PC-3 (cell line): ENCODE measurements around the gene IQGAP1. TPM values are rescaled to one million over a fixed set of nuclear protein-coding genes. Genes with fewer than 3 reads are reported as not detected.

Experiments
- ATAC-seq: fragments of 200-7000 bp; cut with Tn5 transposase; 2 replicates; pipeline ENCODE4 v1.9.1; 2020; ENCODE audit warnings: mild to moderate bottlenecking, moderate library complexity
- Bru-seq: library from RNA; stranded (reverse); fragments of 400-500 nt; gene quantifications from one replicate; lab custom pipeline; 2021; lab: Mats Ljungman, UMichigan
- BruChase-seq, 2 experiments: library from RNA; stranded (reverse); fragments of 400-500 nt; gene quantifications; one replicate each; lab custom pipeline; 2021; lab: Mats Ljungman, UMichigan
- BruUV-seq: library from RNA; stranded (reverse); fragments of 400-500 nt; replicated peaks from 2 replicates; lab custom pipeline; 2021; lab: Mats Ljungman, UMichigan
- CTCF ChIA-PET: fragments of 300-600 bp; sonication (Branson Sonifier 250); formaldehyde crosslinking; loops from one replicate; lab custom pipeline; 2022; ENCODE audit warnings: antibody characterized with exemption; lab: Charles Lee
- POLR2A ChIA-PET: fragments of 300-600 bp; sonication (Branson Sonifier 250); formaldehyde crosslinking; loops from one replicate; lab custom pipeline; 2022; ENCODE audit warnings: antibody characterized with exemption; ENCODE audit not compliant: unreplicated experiment; lab: Charles Lee
- DNase-seq: peaks from one replicate; pipeline ENCODE4 v3.0.0-alpha.2; 2015
- H2AFZ ChIP-seq: fragments of 300-600 bp; sonication (generic); 2 replicates; pipeline ENCODE4 v1.6.0; 2016; ENCODE audit warnings: antibody characterized with exemption, low read length
- H3F3A ChIP-seq: fragments of 300-600 bp; sonication (generic); one replicate; pipeline ENCODE4 v1.6.0; 2017; ENCODE audit warnings: antibody characterized with exemption, low read length, control low read depth, mild to moderate bottlenecking; ENCODE audit not compliant: unreplicated experiment
- H3K27ac ChIP-seq: fragments of 300-600 bp; sonication (generic); 2 replicates; pipeline ENCODE4 v1.5.1; 2016; ENCODE audit warnings: mild to moderate bottlenecking, low read length
- H3K27me3 ChIP-seq: fragments of 300-600 bp; sonication (generic); 2 replicates; pipeline ENCODE4 v1.6.1; 2016; ENCODE audit warnings: low read length, mixed read lengths
- H3K36me3 ChIP-seq: fragments of 300-600 bp; sonication (generic); 2 replicates; pipeline ENCODE4 v1.6.1; 2016; ENCODE audit warnings: low read depth, mixed run types, low read length, mixed read lengths
- H3K4me1 ChIP-seq: fragments of 300-600 bp; sonication (generic); 2 replicates; pipeline ENCODE4 v1.5.1; 2016; ENCODE audit warnings: low read length; ENCODE audit not compliant: insufficient read depth
- H3K4me2 ChIP-seq: fragments of 300-600 bp; sonication (generic); 2 replicates; pipeline ENCODE4 v1.6.0; 2016; ENCODE audit warnings: low read length
- H3K4me3 ChIP-seq: fragments of 300-600 bp; sonication (generic); 2 replicates; pipeline ENCODE4 v1.5.1; 2016; ENCODE audit warnings: mild to moderate bottlenecking, low read length, mixed read lengths
- H3K79me2 ChIP-seq: fragments of 300-600 bp; sonication (generic); 2 replicates; pipeline ENCODE4 v1.6.1; 2017; ENCODE audit warnings: low read length, mixed read lengths
- H3K9ac ChIP-seq: fragments of 300-600 bp; sonication (generic); 2 replicates; pipeline ENCODE4 v1.6.0; 2016; ENCODE audit warnings: mild to moderate bottlenecking, low read length
- H3K9me2 ChIP-seq: fragments of 300-600 bp; sonication (generic); replicated peaks from 2 replicates; pipeline ENCODE4 v1.6.1; 2016; ENCODE audit warnings: mixed run types, low read length, mixed read lengths
- H3K9me3 ChIP-seq: fragments of 300-600 bp; sonication (generic); 2 replicates; pipeline ENCODE4 v1.6.1; 2016; ENCODE audit warnings: low read length, mixed read lengths
- H4K20me1 ChIP-seq: fragments of 300-600 bp; sonication (generic); 2 replicates; pipeline ENCODE4 v1.6.1; 2016; ENCODE audit warnings: low read length, mixed read lengths
- CTCF ChIP-seq: fragments of 300-600 bp; sonication (generic); conservative IDR thresholded peaks from 2 replicates; pipeline ENCODE4 v1.5.1; 2017; ENCODE audit warnings: antibody characterized with exemption, low read depth, mild to moderate bottlenecking, low read length
- EZH2 ChIP-seq: fragments of 300-600 bp; sonication (generic); IDR thresholded peaks from one replicate; pipeline ENCODE4 v1.6.1; 2017; ENCODE audit warnings: antibody characterized with exemption, mild to moderate bottlenecking, low read length; ENCODE audit not compliant: unreplicated experiment
- EZH2phosphoT487 ChIP-seq: fragments of 300-600 bp; sonication (generic); IDR thresholded peaks from 2 replicates; pipeline ENCODE4 v1.6.1; 2018; ENCODE audit warnings: mild to moderate bottlenecking, antibody characterized with exemption, low read length, borderline replicate concordance
- intact Hi-C: fragments of 100-400 bp; cut with micrococcal nuclease; formaldehyde crosslinking; loops from 2 replicates; pipeline ENCODE4 v1.9.0; 2023
- long read RNA-seq: library from polyadenylated mRNA; unstranded; transcript quantifications from one replicate; pipeline ENCODE4 v2.0.0, GENCODE V29; 2021; ENCODE audit not compliant: unreplicated experiment
- total RNA-seq: library from RNA; depleted of rRNA; stranded (reverse); fragments of >200 nt; gene quantifications from 2 replicates; pipeline ENCODE4 v1.2.3, GENCODE V29; 2014; rRNA removed

The IQGAP1 gene, protein sequence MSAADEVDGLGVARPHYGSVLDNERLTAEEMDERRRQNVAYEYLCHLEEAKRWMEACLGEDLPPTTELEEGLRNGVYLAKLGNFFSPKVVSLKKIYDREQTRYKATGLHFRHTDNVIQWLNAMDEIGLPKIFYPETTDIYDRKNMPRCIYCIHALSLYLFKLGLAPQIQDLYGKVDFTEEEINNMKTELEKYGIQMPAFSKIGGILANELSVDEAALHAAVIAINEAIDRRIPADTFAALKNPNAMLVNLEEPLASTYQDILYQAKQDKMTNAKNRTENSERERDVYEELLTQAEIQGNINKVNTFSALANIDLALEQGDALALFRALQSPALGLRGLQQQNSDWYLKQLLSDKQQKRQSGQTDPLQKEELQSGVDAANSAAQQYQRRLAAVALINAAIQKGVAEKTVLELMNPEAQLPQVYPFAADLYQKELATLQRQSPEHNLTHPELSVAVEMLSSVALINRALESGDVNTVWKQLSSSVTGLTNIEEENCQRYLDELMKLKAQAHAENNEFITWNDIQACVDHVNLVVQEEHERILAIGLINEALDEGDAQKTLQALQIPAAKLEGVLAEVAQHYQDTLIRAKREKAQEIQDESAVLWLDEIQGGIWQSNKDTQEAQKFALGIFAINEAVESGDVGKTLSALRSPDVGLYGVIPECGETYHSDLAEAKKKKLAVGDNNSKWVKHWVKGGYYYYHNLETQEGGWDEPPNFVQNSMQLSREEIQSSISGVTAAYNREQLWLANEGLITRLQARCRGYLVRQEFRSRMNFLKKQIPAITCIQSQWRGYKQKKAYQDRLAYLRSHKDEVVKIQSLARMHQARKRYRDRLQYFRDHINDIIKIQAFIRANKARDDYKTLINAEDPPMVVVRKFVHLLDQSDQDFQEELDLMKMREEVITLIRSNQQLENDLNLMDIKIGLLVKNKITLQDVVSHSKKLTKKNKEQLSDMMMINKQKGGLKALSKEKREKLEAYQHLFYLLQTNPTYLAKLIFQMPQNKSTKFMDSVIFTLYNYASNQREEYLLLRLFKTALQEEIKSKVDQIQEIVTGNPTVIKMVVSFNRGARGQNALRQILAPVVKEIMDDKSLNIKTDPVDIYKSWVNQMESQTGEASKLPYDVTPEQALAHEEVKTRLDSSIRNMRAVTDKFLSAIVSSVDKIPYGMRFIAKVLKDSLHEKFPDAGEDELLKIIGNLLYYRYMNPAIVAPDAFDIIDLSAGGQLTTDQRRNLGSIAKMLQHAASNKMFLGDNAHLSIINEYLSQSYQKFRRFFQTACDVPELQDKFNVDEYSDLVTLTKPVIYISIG (N-terminal part only)
- total RNA-seq (139 and 148 TPM in 2 replicates), Bru-seq, nascent RNA (percentile 88 among the genes with signal in this experiment), BruChase-seq, experiment 1, labeled RNA remaining after a 6-hour chase (percentile 89 among the genes with signal in this experiment), BruChase-seq, experiment 2, labeled RNA remaining after a 2-hour chase (percentile 86 among the genes with signal in this experiment)
- long read RNA-seq, full-length matches to known transcripts, result 64 of 176 reads
- long read RNA-seq, partial matches to known transcripts, result 92 of 176 reads
- long read RNA-seq, other reads (novel, unspliced or antisense), result 20 of 176 reads

DNA sequence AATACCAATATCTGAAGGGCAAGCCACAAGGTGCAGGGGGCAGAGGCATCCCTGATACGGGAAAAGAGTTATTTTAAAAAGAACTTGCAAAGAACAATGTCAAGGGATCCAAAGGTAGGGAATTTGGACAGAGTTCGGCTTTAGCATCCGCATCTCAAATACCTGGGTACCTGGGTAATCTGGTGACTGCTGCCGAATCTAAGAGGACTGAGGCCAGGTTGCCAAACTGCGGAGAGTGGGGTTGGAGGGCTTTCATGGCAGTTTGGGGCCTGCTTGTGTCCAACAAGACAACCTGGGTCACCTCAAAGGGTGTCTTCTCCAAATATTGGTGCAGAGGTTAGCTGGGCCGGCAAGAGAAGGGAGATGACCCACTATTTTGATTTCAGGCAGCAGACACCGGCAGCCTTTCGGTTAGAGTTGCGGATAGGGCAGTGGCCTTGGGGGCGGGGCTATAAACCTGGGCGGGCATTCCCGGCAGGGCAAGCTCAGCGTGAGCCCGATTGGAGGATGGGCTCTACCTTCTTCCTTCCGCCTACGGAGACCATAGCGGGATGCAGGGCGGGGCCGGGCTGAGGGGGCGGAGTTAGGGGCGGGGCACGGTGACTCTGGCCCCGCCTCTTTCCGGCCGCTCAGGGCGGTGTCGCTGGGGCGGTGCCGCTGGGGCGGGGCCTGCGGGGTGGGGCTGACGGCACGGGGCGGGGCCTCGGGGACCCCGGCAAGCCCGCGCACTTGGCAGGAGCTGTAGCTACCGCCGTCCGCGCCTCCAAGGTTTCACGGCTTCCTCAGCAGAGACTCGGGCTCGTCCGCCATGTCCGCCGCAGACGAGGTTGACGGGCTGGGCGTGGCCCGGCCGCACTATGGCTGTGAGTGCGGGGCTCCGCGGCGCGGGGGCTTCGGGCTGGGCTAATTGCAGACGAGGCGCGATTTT is at the start of gene IQGAP1:
Gene IQGAP1 (plus strand): TSS at position 709 of the 928 bp plus-strand sequence. CDS start 100 bp downstream, at position 809.
- Histone ChIP-seq H3K27me3 (no peaks in the 10 kb centered on the region), H3K4me3 (peak within 1 kb of the TSS; percentile 97), H3K4me1 (peaks cover 8% of the 10 kb centered on the region), H4K20me1 (peaks cover 12% of the 10 kb centered on the region; the same call in 1 of the 2 replicates), H3K4me2 (peak within 1 kb of the TSS; percentile 94), H3K9me2 (no peaks in the 10 kb centered on the region), H3K36me3 (peaks cover 19% of the 10 kb centered on the region), H3K9ac (peak within 1 kb of the TSS; percentile 91), H3F3A (no peaks in the 10 kb centered on the region), H2AFZ (peak within 1 kb of the TSS; percentile 98), H3K79me2 (peaks cover 44% of the 10 kb centered on the region), H3K27ac (peak within 1 kb of the TSS; percentile 37), H3K9me3 (no peaks in the 10 kb centered on the region)
- intact Hi-C loops, result loop anchor here (1.0 to 5.0 kb wide), 3 partner anchors 15 to 35 kb away; partner anchors contain the start of gene ZNF774
- TSS peak; percentile 97 for BruUV-seq
- peak; percentile 97 for DNase-seq
- peak; percentile 97 for ATAC-seq
- POLR2A ChIA-PET, result interaction anchor here (0.5 to 1.1 kb wide), 14 partner anchors 10 to 1268 kb away, joined by 3 to 20 read pairs (median 5); partner anchors contain the start of gene BLM
- no peak for TF ChIP-seq EZH2
- no peak for TF ChIP-seq CTCF
- TF ChIP-seq EZH2phosphoT487, result no peak
- CTCF ChIA-PET, result interaction anchor here (0.7 to 1.2 kb wide), 4 partner anchors 24 to 131 kb away, joined by 3 to 10 read pairs (median 4); no protein-coding TSS in a partner anchor

DNA sequence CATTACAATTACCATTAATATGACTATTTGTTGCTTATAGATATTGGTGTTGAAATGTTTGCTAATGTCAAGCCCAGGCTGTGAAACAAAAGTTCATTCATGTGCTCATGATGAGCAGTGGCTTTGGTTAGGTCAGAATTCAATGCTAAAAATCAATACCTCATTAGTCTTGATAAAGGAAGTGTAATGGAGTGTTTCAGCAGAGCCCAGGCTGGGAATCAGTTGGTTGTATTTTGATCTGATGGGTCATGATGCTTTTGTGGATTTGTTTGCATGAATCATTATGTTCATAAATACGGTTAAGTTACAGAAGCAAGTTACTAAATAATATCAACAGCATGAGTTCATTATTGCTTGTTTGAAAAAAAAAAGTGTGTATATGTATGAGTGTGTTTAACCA is 49.5 kb upstream of the IQGAP1 start:
- CTCF ChIA-PET, result no interaction called here
- BruUV-seq, result no TSS peak
- Histone ChIP-seq H3K9me3 (no peaks in the 10 kb centered on the region), H3F3A (no peaks in the 10 kb centered on the region), H3K9me2 (no peaks in the 10 kb centered on the region), H3K27me3 (no peaks in the 10 kb centered on the region), H3K27ac (peak overlapping the region; percentile 92), H3K79me2 (no peaks in the 10 kb centered on the region), H4K20me1 (no peaks in the 10 kb centered on the region), H3K36me3 (no peaks in the 10 kb centered on the region), H3K4me2 (no peak overlapping the region), H3K9ac (no peak overlapping the region), H2AFZ (no peak overlapping the region), H3K4me3 (no peak overlapping the region), H3K4me1 (peaks cover 48% of the 10 kb centered on the region)
- TF ChIP-seq EZH2phosphoT487 (no peak), EZH2 (no peak), CTCF (no peak)
- POLR2A ChIA-PET, result no interaction called here
- ATAC-seq (no peak), DNase-seq (peak; percentile 58)
- intact Hi-C loops, result no loop called here
